ENCODE measurements around the gene OTOP2. TPM values are rescaled to one million over a fixed set of nuclear protein-coding genes. Genes with fewer than 3 reads are reported as not detected.

The OTOP2 gene
- total RNA-seq, 1 experiment from 2014 or later = not detected

DNA sequence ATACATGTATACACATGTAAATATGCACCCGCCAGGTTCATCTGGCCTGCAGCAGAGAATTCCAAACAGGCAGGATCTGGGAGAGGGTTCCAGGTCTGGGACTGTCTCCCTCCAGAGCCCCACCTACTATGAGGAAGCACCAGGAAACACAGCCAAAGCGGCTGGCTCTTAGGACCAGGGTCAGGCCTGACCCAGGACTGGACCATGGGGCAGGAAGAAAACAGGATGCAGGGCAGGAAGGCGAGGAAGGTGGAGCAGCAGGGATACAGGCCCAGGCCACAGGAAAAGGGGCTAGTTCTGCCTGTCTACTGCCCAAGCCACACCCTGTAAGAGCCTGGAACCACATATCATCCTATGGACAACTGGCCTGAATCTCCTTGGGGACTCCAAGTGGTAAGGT, 46.3 kb downstream of the OTOP2 start:
- BruUV-seq (replicated peaks) = no TSS peak
- Histone ChIP-seq H3K27ac (ENCODE audit: low read depth, low read length, poor library complexity, severe bottlenecking) (no peak overlapping the region), H3K4me1 (ENCODE audit: insufficient read depth, low read length, poor library complexity, severe bottlenecking) (no peaks in the 10 kb centered on the region), H3K4me3 (ENCODE audit: low read depth, low read length, poor library complexity, severe bottlenecking) (no peak overlapping the region), H3K9me3 (ENCODE audit: low read depth, low read length, poor library complexity, severe bottlenecking) (no peaks in the 10 kb centered on the region), H3K27me3 (replicated peaks; ENCODE audit: insufficient read depth, low read depth, low read length, poor library complexity) (peaks cover 5% of the 10 kb centered on the region), H3K36me3 (ENCODE audit: insufficient read depth, low read length, poor library complexity, severe bottlenecking) (no peaks in the 10 kb centered on the region)
- TF ChIP-seq CTCF (conservative IDR thresholded peaks at IDR 0.05; ENCODE audit: low read depth, low read length) = no peak
- no peak for TF ChIP-seq EZH2 (IDR thresholded peaks at IDR 0.05; ENCODE audit: borderline replicate concordance, low read depth, low read length, poor library complexity, severe bottlenecking)
- ChIA-PET POLR2A (ENCODE audit: low non-redundant PET) (interaction anchor here (0.6 kb wide), 1 partner anchor 1570 kb away, joined by 5 read pairs; the partner anchor contains the start of gene PRCD), CTCF (interaction anchor here (0.7 to 1.1 kb wide), 2 partner anchors 12 to 236 kb away, joined by 3 read pairs; no protein-coding TSS in a partner anchor)
- intact Hi-C loops (cut with micrococcal nuclease; ENCODE audit: unreplicated experiment) = no loop called here
- DNase-seq (ENCODE audit: low spot score) = no peak

GRCh38 chr17:74971069-74971841, 47.2 kb downstream of the OTOP2 start:
- H3K27ac ChIP-seq (ENCODE audit: low read depth, low read length, poor library complexity, severe bottlenecking) = no peak overlapping the region
- peak overlapping the region; percentile 56 for H3K4me3 ChIP-seq (ENCODE audit: low read depth, low read length, poor library complexity, severe bottlenecking)
- no peaks in the 10 kb centered on the region for H3K36me3 ChIP-seq (ENCODE audit: insufficient read depth, low read length, poor library complexity, severe bottlenecking)
- intact Hi-C loops (cut with micrococcal nuclease; ENCODE audit: unreplicated experiment) = no loop called here
- H3K9me3 ChIP-seq (ENCODE audit: low read depth, low read length, poor library complexity, severe bottlenecking) = no peaks in the 10 kb centered on the region
- no peaks in the 10 kb centered on the region for H3K4me1 ChIP-seq (ENCODE audit: insufficient read depth, low read length, poor library complexity, severe bottlenecking)
- ChIA-PET CTCF (interaction anchor here (1.1 kb wide), 1 partner anchor 13 kb away, joined by 3 read pairs; no protein-coding TSS in a partner anchor), POLR2A (ENCODE audit: low non-redundant PET) (interaction anchor here (0.6 kb wide), 1 partner anchor 200 kb away, joined by 3 read pairs; no protein-coding TSS in a partner anchor)
- DNase-seq (ENCODE audit: low spot score) = no peak
- no TSS peak for BruUV-seq (replicated peaks)
- H3K27me3 ChIP-seq (replicated peaks; ENCODE audit: insufficient read depth, low read depth, low read length, poor library complexity) = peaks cover 5% of the 10 kb centered on the region
- no peak for TF ChIP-seq CTCF (conservative IDR thresholded peaks at IDR 0.05; ENCODE audit: low read depth, low read length)
- no peak for TF ChIP-seq EZH2 (IDR thresholded peaks at IDR 0.05; ENCODE audit: borderline replicate concordance, low read depth, low read length, poor library complexity, severe bottlenecking)

DNA sequence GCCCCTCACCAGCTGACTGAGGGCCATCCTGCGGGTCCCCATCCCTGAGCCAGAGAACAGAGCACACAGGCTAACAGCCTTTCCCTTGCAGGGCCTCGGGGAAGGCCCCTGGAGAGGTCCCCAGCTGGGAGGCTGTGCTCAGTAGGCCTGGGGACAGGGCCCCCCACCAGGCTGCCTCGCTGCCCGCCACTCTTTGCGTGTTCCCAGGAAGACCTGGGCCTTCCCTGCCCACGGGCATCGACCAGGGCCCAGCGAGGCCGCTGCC, 47.7 kb downstream of the OTOP2 start:
- H3K27me3 ChIP-seq (replicated peaks; ENCODE audit: insufficient read depth, low read depth, low read length, poor library complexity) = peaks cover 5% of the 10 kb centered on the region
- intact Hi-C loops (cut with micrococcal nuclease; ENCODE audit: unreplicated experiment) = no loop called here
- no peak overlapping the region for H3K27ac ChIP-seq (ENCODE audit: low read depth, low read length, poor library complexity, severe bottlenecking)
- ChIA-PET POLR2A (ENCODE audit: low non-redundant PET) (interaction anchor here (0.6 kb wide), 1 partner anchor 199 kb away, joined by 3 read pairs; no protein-coding TSS in a partner anchor), CTCF (interaction anchor here (1.2 kb wide), 1 partner anchor 11 kb away, joined by 11 read pairs; no protein-coding TSS in a partner anchor)
- no peaks in the 10 kb centered on the region for H3K4me1 ChIP-seq (ENCODE audit: insufficient read depth, low read length, poor library complexity, severe bottlenecking)
- H3K4me3 ChIP-seq (ENCODE audit: low read depth, low read length, poor library complexity, severe bottlenecking) = peak overlapping the region; percentile 56
- no peak for TF ChIP-seq EZH2 (IDR thresholded peaks at IDR 0.05; ENCODE audit: borderline replicate concordance, low read depth, low read length, poor library complexity, severe bottlenecking)
- TF ChIP-seq CTCF (conservative IDR thresholded peaks at IDR 0.05; ENCODE audit: low read depth, low read length) = no peak
- no peaks in the 10 kb centered on the region for H3K9me3 ChIP-seq (ENCODE audit: low read depth, low read length, poor library complexity, severe bottlenecking)
- no peaks in the 10 kb centered on the region for H3K36me3 ChIP-seq (ENCODE audit: insufficient read depth, low read length, poor library complexity, severe bottlenecking)
- no peak for DNase-seq (ENCODE audit: low spot score)
- no TSS peak for BruUV-seq (replicated peaks)

All from A673 (cell line).